ENCODE results near the gene SNAP91. TPM values are rescaled to one million over a fixed set of nuclear protein-coding genes. Genes with fewer than 3 reads are reported as not detected.

Gene SNAP91
- total RNA-seq, 1 experiment from 2014 or later, result 0.95 TPM

GRCh38 chr6:83677791-83678190 lies 31.1 kb downstream of the SNAP91 start:
- TF ChIP-seq REST (IDR thresholded peaks at IDR 0.05; ENCODE audit: insufficient read depth in 1 of 2, low read depth in 2 of 2, low read length in 1 of 2), result no peak
- TF ChIP-seq POLR2AphosphoS5 (IDR thresholded peaks at IDR 0.05; ENCODE audit: low read depth, low read length), result no peak
- no peak for TF ChIP-seq CTCF (IDR thresholded peaks at IDR 0.05)
- no peak for TF ChIP-seq SIN3A (IDR thresholded peaks at IDR 0.05; ENCODE audit: borderline replicate concordance, insufficient read depth, low read depth, low read length)
- no peak for TF ChIP-seq TCF7L2 (IDR thresholded peaks at IDR 0.05; ENCODE audit: low read depth, low read length)
- ATAC-seq (no peak), DNase-seq (ENCODE audit: low read depth, low spot score) (no peak)
- Histone ChIP-seq H3K36me3 (ENCODE audit: control insufficient read depth, insufficient read depth, low read length) (no peaks in the 10 kb centered on the region), H3K27ac (ENCODE audit: low read length) (no peak overlapping the region), H3K27me3 (ENCODE audit: control insufficient read depth, insufficient read depth, low read length) (no peaks in the 10 kb centered on the region), H3K4me3 (ENCODE audit: low read depth in 2 of 2, low read length in 2 of 2) (no peak overlapping the region), H3K9me3 (ENCODE audit: control insufficient read depth, insufficient read depth, low read depth, low read length) (no peaks in the 10 kb centered on the region), H3K4me1 (ENCODE audit: control insufficient read depth, insufficient read depth, low read length) (no peaks in the 10 kb centered on the region)
- CTCF ChIA-PET, result no interaction called here
- POLR2A ChIA-PET, result no interaction called here
- in situ Hi-C loops (cut with HindIII; ENCODE audit: low pct_unique_long_range_greater_than_20kb, low sequenced_read_pairs), result no loop called here
- intact Hi-C loops (cut with micrococcal nuclease; ENCODE audit: unreplicated experiment), result no loop called here
- BruUV-seq (replicated peaks), result no TSS peak

- TF ChIP-seq POLR2AphosphoS5 (IDR thresholded peaks at IDR 0.05; ENCODE audit: low read depth, low read length), result no peak
- Histone ChIP-seq H3K9me3 (ENCODE audit: control insufficient read depth, insufficient read depth, low read depth, low read length) (no peaks in the 10 kb centered on the region), H3K4me3 (ENCODE audit: low read depth in 2 of 2, low read length in 2 of 2) (no peak overlapping the region), H3K27ac (ENCODE audit: low read length) (no peak overlapping the region), H3K27me3 (ENCODE audit: control insufficient read depth, insufficient read depth, low read length) (no peaks in the 10 kb centered on the region), H3K36me3 (ENCODE audit: control insufficient read depth, insufficient read depth, low read length) (no peaks in the 10 kb centered on the region), H3K4me1 (ENCODE audit: control insufficient read depth, insufficient read depth, low read length) (no peaks in the 10 kb centered on the region)
- no peak for ATAC-seq
- in situ Hi-C loops (cut with HindIII; ENCODE audit: low pct_unique_long_range_greater_than_20kb, low sequenced_read_pairs), result no loop called here
- POLR2A ChIA-PET, result no interaction called here
- CTCF ChIA-PET, result no interaction called here
- BruUV-seq (replicated peaks), result no TSS peak
- intact Hi-C loops (cut with micrococcal nuclease; ENCODE audit: unreplicated experiment), result no loop called here
- no peak for DNase-seq (ENCODE audit: low read depth, low spot score)
These were observed 70.9 kb downstream of the SNAP91 start for GRCh38 chr6:83637953-83638352.

GRCh38 chr6:83636800-83637199 lies 72.1 kb downstream of the SNAP91 start:
- no TSS peak for BruUV-seq (replicated peaks)
- CTCF ChIA-PET, result no interaction called here
- intact Hi-C loops (cut with micrococcal nuclease; ENCODE audit: unreplicated experiment) (no loop called here), in situ Hi-C loops (cut with HindIII; ENCODE audit: low pct_unique_long_range_greater_than_20kb, low sequenced_read_pairs) (no loop called here)
- H3K4me1 ChIP-seq (ENCODE audit: control insufficient read depth, insufficient read depth, low read length), result no peaks in the 10 kb centered on the region
- H3K9me3 ChIP-seq (ENCODE audit: control insufficient read depth, insufficient read depth, low read depth, low read length), result no peaks in the 10 kb centered on the region
- no peak for ATAC-seq
- POLR2A ChIA-PET, result no interaction called here
- no peak overlapping the region for H3K4me3 ChIP-seq (ENCODE audit: low read depth in 2 of 2, low read length in 2 of 2)
- no peaks in the 10 kb centered on the region for H3K27me3 ChIP-seq (ENCODE audit: control insufficient read depth, insufficient read depth, low read length)
- TF ChIP-seq POLR2AphosphoS5 (IDR thresholded peaks at IDR 0.05; ENCODE audit: low read depth, low read length), result no peak
- no peak for TF ChIP-seq CTCF (IDR thresholded peaks at IDR 0.05)
- no peak for TF ChIP-seq TCF7L2 (IDR thresholded peaks at IDR 0.05; ENCODE audit: low read depth, low read length)
- no peak for TF ChIP-seq SIN3A (IDR thresholded peaks at IDR 0.05; ENCODE audit: borderline replicate concordance, insufficient read depth, low read depth, low read length)
- TF ChIP-seq REST (IDR thresholded peaks at IDR 0.05; ENCODE audit: insufficient read depth in 1 of 2, low read depth in 2 of 2, low read length in 1 of 2), result no peak
- no peak overlapping the region for H3K27ac ChIP-seq (ENCODE audit: low read length)
- no peaks in the 10 kb centered on the region for H3K36me3 ChIP-seq (ENCODE audit: control insufficient read depth, insufficient read depth, low read length)
- no peak for DNase-seq (ENCODE audit: low read depth, low spot score)

Data from Panc1 (cell line).